Lower lobe of right lung (tissue), 2 donors: Measurements from ENCODE around the gene ADGRG6. TPM values are rescaled to one million over a fixed set of nuclear protein-coding genes. Genes with fewer than 3 reads are reported as not detected.

Source experiments
- ATAC-seq, 2 donors: fragments of 200-7000 bp; cut with Tn5 transposase; one replicate each; pipeline ENCODE4 v1.9.1; 2020 to 2022; ENCODE audit warnings: mild to moderate bottlenecking in 2 of 2, moderate library complexity in 2 of 2
- DNase-seq: peaks from one replicate; pipeline ENCODE4 v3.0.0-alpha.2; 2020
- H3K27ac ChIP-seq: fragments of 200-600 bp; one replicate; pipeline ENCODE4 v1.8.0; 2022
- H3K27me3 ChIP-seq: fragments of 200-600 bp; one replicate; pipeline ENCODE4 v1.8.0; 2022; ENCODE audit warnings: low read depth
- H3K36me3 ChIP-seq: fragments of 200-600 bp; one replicate; pipeline ENCODE4 v1.8.0; 2022; ENCODE audit warnings: mild to moderate bottlenecking
- H3K4me1 ChIP-seq: fragments of 200-600 bp; one replicate; pipeline ENCODE4 v1.8.0; 2022
- H3K4me3 ChIP-seq: fragments of 200-600 bp; one replicate; pipeline ENCODE4 v1.8.0; 2022; ENCODE audit warnings: mild to moderate bottlenecking
- H3K9me3 ChIP-seq: fragments of 200-600 bp; one replicate; pipeline ENCODE4 v1.8.0; 2022
- intact Hi-C: fragments of 100-400 bp; cut with DNase I; formaldehyde crosslinking; loops from one replicate; pipeline ENCODE4 v1.11.0; 2022
- long read RNA-seq: library from polyadenylated mRNA; unstranded; transcript quantifications from one replicate; pipeline ENCODE4 v2.0.0, GENCODE V29; 2021
- total RNA-seq: library from RNA; stranded (reverse); fragmentation: NEBNext Ultra II Directional; extraction: Animal tissue kit (Norgen Biotek cat#: 25700); gene quantifications from one replicate; pipeline ENCODE4 v1.2.1, GENCODE V29; 2021
- TF ChIP-seq, protein P1 (sequence below): fragments of 200-600 bp; IDR thresholded peaks from one replicate; pipeline ENCODE4 v1.8.0; 2022; ENCODE audit warnings: antibody characterized with exemption, mild to moderate bottlenecking
- donor health status: DM: no; HTN: yes; CAD: no; lungs with severe emphysema.

Gene ADGRG6
- total RNA-seq, result 35.7 TPM
- long read RNA-seq, full-length matches to known transcripts, result 9 of 21 reads
- long read RNA-seq, partial matches to known transcripts, result 6 of 21 reads
- long read RNA-seq, other reads (novel, unspliced or antisense), result 6 of 21 reads

DNA sequence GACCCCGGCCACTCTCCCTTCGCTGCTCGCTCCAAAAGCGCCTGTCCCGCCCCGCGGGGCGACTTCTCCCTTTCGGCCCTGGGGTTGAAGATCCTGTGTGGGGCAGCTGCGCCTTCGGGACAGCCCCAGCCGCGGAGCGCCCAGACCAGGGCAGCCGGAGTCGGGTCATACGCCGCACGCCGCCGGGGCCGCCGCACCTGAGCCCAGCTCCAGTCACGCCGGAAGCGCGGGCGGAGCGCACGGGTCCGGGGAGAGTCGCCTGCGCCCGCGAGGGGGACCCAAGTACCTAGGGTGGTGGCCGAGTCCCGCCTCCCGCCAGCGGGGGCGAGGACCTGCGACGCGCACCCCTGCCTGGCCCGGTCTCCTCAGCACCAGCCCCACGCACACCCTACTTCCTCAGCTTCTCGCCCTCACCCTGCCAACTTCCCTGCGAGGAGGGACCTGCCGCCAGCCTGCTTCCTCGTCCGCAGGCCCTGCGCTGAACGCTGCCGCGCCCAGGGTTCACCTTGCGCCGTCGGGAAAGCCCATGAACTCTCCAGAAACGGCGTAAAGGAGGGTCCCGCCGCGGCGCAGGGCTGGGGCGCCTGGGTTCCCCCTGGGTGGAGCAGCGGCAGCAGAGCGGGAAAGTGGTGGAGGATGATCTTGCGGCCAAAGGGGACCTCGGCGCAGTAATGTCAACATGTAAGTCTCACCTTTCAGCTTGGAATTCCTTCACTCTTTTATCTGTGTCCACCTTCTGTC is at the start of gene ADGRG6:
ADGRG6 (plus strand) TSS at position 357 of the 741 bp plus-strand sequence; CDS start at position 680, 323 bp downstream.
- ATAC-seq (peak; percentile 90 to 93), DNase-seq (peak; percentile 73)
- Histone ChIP-seq H3K4me1 (peaks cover 9% of the 10 kb centered on the region), H3K27me3 (no peaks in the 10 kb centered on the region), H3K4me3 (peak within 1 kb of the TSS; percentile 70), H3K36me3 (no peaks in the 10 kb centered on the region), H3K9me3 (no peaks in the 10 kb centered on the region), H3K27ac (peak within 1 kb of the TSS; percentile 73)
- TF ChIP-seq, protein P1, sequence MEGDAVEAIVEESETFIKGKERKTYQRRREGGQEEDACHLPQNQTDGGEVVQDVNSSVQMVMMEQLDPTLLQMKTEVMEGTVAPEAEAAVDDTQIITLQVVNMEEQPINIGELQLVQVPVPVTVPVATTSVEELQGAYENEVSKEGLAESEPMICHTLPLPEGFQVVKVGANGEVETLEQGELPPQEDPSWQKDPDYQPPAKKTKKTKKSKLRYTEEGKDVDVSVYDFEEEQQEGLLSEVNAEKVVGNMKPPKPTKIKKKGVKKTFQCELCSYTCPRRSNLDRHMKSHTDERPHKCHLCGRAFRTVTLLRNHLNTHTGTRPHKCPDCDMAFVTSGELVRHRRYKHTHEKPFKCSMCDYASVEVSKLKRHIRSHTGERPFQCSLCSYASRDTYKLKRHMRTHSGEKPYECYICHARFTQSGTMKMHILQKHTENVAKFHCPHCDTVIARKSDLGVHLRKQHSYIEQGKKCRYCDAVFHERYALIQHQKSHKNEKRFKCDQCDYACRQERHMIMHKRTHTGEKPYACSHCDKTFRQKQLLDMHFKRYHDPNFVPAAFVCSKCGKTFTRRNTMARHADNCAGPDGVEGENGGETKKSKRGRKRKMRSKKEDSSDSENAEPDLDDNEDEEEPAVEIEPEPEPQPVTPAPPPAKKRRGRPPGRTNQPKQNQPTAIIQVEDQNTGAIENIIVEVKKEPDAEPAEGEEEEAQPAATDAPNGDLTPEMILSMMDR, result no peak
- intact Hi-C loops, result no loop called here

DNA sequence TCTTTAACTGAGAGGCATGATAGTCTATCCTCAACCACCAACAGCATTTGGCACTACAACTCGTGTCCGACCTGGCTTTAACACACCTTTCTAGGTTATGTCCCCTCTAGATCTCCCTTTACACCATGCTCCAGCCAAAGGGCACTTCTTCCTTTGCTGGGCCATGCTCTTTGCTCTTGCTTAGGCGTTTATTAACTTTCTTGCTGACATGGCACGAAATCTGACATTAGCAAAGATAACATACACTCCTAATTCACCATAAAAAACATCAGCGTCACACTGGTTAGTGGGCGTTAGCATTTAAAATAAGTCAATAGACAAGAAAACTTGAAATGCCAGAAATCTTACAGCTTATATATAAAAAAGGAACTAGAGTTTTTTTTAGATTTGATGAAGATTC is 47.3 kb upstream of the ADGRG6 start:
- Histone ChIP-seq H3K4me3 (no peak overlapping the region), H3K27me3 (no peaks in the 10 kb centered on the region), H3K4me1 (no peaks in the 10 kb centered on the region), H3K36me3 (no peaks in the 10 kb centered on the region), H3K9me3 (no peaks in the 10 kb centered on the region), H3K27ac (no peak overlapping the region)
- no peak for ATAC-seq
- no peak for DNase-seq
- intact Hi-C loops, result no loop called here
- TF ChIP-seq, protein P1, result no peak

DNA sequence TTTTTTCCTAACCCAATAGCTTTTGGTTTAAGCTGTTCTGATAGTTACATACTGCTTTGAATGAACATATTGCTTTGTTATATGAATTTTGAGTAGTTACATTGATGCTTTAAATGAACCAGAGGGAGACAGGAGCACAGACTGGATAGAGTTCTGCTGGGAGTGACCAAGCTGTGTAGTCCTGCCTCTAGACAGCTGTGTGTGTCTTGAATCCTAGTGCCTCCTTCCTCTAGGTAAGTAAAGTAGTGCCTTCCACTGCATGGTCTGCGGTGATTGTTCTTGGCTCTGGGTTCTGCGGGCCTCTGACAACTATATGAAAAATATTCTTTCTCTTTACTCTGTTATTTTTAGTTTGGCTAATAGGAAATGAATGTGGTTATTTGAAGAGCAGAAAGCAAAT is 46.0 kb upstream of the ADGRG6 start:
- H3K27me3 ChIP-seq, result no peaks in the 10 kb centered on the region
- intact Hi-C loops, result no loop called here
- no peak for DNase-seq
- no peak overlapping the region for H3K4me3 ChIP-seq
- H3K4me1 ChIP-seq, result no peaks in the 10 kb centered on the region
- no peaks in the 10 kb centered on the region for H3K36me3 ChIP-seq
- TF ChIP-seq, protein P1, result no peak
- H3K27ac ChIP-seq, result no peak overlapping the region
- ATAC-seq, result no peak
- H3K9me3 ChIP-seq, result no peaks in the 10 kb centered on the region

DNA sequence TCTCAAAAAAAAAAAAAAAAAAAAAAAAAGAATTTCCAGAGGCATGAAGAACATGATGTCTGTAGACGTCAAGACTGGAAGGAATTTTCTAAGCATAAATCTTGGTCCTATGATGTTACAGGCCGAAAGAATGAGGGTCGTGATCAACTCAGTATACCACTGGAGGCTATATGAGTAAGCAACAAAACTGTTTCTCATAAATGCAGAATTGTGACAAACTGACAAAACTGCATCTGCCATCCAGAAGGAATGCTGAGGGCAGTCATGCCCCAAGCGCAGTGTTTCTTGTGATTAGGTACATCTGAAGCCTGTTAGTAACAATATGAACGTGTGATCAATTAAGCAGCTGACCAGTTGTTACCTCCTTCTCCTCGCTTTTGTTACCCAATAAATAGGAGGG is 43.5 kb upstream of the ADGRG6 start:
- ATAC-seq (no peak), DNase-seq (no peak)
- intact Hi-C loops, result no loop called here
- Histone ChIP-seq H3K4me1 (no peaks in the 10 kb centered on the region), H3K9me3 (no peaks in the 10 kb centered on the region), H3K27ac (no peak overlapping the region), H3K4me3 (no peak overlapping the region), H3K27me3 (no peaks in the 10 kb centered on the region), H3K36me3 (no peaks in the 10 kb centered on the region)
- TF ChIP-seq, protein P1, result no peak

DNA sequence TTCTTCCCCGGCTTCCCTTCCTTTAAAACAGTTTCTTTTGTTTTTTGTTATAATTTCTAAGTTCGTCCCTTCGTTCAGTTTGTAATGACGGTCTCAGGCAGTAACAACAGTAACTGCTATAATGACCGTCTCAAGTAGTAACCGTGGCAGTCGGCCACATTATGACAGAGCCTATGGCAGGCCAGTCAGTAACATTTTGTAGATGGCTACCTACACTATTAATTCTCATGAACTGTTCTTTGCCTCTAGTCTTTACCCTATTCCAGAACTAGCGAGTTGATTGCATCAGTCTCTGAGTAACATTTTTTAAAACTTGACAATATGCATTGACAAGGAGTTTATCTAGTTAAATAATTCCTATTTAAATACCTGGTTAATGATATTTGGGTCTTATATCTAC is 43.0 kb upstream of the ADGRG6 start:
- DNase-seq (no peak), ATAC-seq (no peak)
- Histone ChIP-seq H3K9me3 (no peaks in the 10 kb centered on the region), H3K36me3 (no peaks in the 10 kb centered on the region), H3K4me3 (no peak overlapping the region), H3K4me1 (no peaks in the 10 kb centered on the region), H3K27me3 (no peaks in the 10 kb centered on the region), H3K27ac (no peak overlapping the region)
- intact Hi-C loops, result no loop called here
- TF ChIP-seq, protein P1, result no peak
